GM21576 (cell line): ENCODE data around the gene MSMP.

ENCODE experiments used
- ATAC-seq: cut with Tn5 transposase; IDR thresholded peaks from one replicate; pipeline ENCODE4 v1.9.1; 2021; ENCODE audit warnings: mild to moderate bottlenecking, moderate library complexity; ENCODE audit not compliant: unreplicated experiment

The MSMP gene

DNA sequence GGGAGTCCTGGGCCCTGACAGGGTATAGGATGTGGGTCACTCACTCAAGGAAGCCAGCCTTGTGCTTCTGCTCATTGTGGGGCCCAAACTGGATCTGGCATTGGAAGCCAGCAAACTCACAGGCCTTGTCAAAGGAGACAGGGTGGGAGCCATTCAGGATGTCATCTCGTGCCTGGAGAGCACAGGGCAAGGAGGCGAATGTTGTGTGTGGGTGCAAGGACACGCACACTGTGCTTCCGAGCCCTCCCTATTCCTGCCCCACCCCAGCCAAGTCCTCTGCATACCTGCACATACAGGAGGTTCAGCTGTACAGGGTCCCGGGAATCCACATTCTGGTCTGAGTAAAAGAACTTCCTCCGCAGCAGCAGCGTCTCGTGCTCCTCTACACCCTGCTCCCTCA lies 30.2 kb downstream of the MSMP start:
- no peak for ATAC-seq

DNA sequence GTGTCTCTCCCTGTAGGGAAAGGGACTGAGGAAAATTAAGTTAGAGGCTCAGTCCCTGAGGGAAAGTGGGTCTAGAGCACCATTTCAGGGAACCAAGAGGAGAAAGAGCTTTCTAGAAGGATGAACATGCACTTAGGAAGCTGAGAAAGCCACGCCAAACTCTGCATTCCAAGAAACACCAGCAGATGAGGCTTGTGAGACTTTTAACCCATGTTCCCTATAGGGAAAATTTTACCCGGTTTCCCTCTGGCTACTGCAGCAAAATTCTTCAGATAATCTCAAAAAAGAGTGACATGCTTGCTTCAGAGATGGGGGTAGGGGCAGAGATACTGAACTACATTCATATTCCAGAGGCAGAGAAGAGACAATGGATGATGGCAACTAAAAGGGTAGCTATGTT lies 30.6 kb downstream of the MSMP start:
- ATAC-seq, result no peak

DNA sequence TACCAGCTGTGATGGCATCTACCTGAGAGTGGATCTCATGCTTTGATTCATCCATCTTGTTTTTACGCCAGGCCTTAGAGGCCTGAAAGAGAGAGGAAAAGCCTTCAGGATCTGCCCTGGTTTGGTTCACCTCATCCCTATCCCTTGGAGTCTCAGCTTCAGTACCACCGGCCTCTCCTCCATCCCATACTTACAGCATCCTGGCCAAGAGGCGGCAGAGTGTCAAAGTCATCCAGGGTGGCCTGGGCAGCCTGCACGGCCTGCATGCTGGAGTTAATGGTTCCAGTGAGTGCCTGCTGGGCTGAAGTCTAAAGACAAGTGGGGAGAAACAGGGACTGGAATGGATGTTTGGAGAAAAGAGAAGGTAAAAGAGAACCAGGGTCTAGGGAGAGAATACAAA lies 34.5 kb downstream of the MSMP start:
- ATAC-seq, result no peak

DNA sequence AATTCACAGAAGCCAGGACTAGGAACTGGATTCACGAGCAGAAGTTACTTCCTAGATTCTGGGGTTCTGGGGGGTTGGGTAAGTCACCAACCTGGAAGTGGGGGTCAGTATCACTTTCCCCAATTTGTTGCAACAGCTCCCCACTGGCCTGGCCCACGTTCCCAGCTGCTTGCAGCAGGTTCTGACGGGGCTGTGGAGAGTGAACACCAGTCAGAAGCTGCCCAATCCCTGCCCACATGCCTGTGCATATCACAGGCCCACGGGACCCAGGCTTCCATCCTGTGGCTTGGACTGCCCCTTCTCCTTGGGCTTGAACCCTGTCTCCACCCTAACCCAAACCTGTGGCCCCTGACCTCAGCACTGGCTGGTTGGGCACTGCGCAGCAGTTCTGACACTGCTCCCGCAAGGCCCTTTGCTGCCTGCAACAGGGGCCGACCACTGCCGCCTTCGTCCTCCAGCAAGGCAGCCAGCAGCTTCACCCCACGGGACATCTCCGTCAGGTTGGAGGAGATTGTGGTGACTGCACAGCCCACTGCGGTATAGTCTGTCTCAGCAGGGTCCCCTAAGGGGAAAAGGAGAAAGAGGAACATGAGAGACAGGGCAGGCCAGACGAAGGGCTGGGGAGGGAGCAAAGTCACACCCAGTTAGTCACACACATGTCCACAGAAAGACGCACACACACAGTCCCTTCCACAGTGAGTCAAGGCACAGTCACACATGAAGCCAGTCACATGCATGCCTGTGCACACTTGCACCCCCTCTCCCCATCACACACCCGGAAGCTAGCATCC lies 35.2 kb downstream of the MSMP start:
- ATAC-seq, result no peak

DNA sequence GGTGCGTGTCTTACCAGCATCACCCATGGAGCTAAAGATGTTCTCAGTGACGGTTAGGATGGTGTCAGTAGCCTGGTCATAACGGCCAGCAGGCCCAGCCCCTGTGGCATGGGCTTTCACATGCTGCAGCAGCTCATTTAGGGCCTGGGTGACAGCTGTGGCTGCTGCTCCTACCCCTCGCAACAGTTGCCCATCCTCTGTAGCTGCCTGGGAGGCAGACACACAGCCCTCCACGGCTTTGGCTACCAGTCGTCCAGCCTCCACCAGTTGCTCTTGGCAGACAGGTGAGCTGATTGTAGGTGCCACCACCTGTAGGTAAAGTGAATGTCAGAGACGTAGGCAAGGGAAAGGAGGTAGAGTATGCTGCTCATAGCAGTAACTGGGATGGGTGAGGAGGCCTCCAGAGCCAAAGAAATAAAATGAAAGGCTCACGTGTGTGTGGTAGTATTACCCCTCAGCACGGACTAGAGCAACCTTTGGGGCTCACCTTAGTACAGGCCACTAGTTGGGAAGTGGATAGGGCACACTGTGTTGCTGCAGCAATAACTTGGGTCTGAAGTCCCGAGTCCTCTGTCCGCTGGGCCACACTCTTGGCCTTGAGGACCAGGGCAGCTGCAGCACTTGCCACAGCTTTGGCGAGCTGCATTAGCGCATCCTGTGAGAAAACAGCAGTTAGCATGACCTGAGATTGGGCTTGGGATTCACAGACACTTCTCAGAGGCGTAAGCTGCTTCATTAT lies 36.8 kb downstream of the MSMP start:
- no peak for ATAC-seq

DNA sequence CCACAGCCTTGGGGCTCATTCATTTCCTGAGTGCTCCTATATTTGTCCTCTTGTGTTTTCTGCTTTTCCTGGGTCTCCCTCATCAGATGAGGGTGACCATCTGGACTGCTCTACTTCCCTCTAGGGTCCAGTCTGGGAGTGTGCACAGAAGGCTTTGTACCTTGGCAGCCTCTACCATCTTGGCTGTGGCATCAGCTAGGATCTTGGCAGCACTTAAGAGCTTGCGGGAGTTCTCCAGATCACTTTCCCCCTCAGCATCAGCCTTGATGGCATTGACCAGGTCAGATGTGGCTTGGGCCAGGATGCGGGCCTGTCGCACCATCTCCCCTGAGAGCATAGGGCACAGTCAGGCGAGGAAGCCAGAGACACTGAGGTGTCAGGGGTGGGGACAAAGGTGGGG lies 37.8 kb downstream of the MSMP start:
- ATAC-seq, result no peak

DNA sequence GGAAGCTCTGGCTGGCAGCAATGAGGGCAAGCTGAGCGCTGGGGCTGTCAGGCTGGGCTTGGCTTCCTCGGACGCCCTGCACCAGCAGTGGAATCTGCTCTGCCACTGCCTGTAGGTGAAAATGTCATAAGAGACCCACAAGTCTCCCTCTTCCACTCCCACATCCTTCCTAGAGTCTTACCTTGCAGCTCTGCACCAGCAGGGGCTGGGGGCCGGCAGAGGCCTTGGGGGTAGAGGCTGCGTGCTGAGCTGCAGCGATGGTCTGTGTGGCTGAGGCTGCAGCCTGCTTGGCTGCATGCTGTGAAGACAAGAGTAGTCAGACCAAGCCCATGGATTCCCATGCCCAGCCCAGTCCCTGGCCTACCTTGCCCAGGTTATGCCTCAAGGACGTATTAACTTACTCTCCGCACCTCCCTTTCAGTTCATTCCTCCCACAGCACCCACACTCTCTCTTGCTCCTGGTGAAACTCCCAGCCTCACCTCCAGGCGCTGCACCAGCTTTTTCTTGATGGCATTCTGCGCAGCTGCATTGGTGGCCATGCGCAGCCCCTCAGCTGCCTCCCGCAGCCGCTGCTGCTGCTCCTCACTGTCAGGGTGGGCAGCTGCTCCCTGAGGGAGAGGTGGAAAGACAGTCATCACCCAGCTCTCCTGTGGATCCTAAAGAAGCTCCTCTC lies 39.4 kb downstream of the MSMP start:
- no peak for ATAC-seq

DNA sequence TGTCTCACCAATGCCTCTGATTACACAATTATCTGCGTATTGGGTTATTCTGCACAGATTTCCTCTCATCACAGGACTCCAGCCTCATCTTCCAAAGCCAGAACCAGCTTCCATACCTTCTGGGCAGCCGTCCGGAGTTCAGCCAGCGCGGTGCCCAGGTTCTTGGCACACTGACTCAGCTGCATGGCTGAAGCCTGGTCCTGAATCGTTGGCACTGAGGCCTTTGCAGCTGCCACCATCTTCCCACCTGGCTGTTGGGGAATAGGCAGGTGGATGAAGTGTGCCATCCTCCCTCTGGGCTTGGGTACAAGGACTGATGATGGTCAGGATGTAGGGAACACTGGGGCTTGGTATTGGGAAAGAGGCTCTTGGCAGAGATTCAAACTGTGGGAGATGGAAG lies 40.0 kb downstream of the MSMP start:
- ATAC-seq, result no peak

DNA sequence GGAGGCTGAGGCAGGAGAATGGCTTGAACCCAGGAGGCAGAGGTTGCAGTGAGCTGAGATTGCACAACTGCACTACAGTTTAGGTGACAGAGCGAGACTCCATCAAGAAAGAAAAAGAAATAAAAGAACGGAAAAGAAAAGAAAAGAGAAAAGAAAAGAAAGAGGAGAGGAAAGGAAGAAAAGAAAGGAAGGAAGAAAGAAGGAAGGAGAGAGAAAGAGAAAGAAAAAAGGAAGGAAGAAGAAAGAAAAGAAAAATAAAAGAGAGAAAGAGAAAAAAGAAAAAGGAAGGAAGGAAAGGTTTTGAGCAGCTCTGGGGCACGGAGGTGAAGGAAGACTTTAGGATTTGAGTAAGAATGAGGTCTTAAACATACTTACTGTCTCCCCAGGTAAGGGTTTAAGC lies 40.5 kb downstream of the MSMP start:
- no peak for ATAC-seq

DNA sequence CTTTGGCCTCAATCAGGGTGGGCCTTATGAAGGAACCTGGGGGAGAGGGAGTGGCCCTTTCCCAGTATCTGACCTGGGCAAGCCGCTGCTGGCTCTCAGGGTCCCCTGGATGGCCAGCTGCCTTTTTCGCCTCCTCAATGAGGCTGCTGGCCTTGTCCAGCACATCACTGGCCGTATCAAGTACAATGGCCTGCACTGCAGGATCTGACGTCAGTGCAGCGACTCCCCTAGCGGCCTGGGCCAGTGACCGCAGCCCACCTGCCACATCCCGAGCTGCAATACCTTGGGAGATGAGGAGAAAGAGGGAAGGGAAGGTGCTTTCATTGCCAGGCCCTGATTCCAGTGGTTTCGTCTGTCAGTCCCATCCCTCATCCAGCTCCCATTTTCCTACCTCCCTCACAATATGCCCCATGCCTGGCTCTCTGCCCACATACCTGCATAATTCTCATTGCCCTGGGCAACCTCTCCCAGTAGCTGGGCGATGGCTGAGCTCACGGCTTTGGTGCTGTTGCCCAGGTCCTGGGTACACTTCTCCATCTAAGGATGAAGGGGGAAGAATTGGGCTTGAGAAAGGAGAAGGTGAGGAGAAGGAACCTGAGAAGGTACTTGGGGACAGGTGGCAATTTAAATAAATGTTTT lies 41.2 kb downstream of the MSMP start:
- no peak for ATAC-seq

DNA sequence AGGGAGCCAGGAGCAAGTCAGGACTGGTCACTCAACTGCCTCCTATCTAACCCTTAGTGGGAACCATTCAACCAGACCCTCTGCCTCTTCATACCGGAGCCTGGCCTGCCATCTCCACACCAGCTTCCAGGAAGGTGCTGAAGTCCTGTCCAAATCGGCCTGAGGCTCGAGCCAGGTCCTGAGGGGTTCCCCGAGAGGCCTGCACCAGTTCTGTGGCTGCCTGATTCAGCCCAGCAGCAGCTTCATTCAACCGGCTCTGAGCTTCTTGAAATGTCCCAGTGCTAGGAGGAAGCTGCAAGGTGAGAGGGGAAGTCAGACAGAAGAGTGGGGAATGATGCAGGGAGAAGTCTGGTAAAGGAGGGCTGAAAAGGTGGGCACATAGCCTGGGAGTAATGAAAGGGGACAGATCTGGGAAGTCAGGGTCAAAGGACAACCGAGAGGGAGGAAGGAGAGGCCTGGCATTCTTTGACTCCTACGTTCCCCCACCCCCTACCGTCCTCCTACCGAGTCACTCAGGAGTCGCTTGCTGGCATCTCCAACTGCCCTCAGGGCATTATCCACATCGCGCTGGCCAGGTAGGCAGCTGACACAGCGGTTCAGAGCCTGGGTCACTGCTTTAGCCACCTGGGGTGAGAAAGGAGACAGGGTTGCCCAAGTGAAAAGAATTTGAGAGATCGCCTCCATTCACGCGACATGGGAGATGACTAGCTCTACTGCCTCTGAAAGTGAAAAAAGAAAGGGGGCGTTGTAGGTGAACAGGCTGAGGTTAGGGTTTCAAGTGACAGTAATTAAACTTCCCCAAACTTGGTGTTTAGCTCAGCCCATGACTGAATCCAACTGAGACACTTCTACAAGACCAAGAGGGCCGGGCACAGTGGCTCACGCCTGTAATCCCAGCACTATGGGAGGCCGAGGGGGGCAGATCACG lies 42.3 kb downstream of the MSMP start:
- ATAC-seq, result no peak

DNA sequence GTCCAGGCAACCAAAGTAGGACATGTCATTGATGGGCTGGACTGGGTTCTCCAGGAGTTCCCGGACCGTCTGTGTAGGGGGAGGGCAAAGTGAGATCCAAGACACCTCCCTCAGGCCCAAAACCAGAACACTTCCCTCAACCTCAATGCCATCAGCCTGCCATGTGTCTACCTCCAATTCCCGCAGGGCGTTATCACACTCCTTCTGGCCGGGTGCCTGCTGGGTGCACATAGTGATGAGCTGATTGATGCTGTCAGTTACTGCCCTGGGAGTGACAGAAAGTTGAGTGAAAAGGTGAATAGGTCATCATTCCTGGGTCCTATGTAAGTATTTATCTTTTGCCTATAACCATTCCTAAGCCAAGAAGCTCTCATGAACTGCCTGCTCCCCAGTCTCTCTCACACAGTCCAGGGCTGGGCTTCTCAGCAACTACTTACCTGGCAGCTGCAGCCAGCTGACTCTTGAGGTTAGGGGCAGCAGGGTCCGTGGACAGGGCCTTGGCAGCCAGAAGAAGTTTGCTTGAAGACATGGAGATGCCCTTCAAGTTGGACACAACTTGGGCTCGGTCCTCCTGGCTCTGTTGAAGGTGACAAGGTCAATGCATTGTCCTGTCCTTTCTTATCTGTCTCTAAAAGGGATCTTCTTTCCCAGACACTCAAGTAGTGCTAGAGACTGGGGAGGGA lies 43.1 kb downstream of the MSMP start:
- no peak for ATAC-seq

DNA sequence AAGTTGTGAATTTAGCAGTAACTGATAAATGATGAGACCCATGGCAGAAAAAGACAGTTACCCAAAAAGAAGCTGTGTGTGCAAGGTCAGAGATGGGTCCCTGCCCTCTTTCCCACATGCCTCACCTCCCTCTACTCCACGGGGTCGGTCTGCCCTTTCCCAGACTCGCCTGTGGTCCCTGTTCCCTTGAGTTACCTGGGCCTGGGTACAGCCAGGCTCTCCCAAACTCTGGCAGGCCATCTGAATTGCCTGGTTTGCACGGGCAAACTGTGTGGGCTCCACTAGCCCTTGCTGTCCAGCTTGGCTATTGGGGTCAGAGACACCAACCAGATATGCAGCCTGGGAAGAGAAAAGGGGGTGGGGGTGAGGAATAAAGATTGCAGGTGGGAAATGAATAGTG lies 45.9 kb downstream of the MSMP start:
- ATAC-seq, result no peak

DNA sequence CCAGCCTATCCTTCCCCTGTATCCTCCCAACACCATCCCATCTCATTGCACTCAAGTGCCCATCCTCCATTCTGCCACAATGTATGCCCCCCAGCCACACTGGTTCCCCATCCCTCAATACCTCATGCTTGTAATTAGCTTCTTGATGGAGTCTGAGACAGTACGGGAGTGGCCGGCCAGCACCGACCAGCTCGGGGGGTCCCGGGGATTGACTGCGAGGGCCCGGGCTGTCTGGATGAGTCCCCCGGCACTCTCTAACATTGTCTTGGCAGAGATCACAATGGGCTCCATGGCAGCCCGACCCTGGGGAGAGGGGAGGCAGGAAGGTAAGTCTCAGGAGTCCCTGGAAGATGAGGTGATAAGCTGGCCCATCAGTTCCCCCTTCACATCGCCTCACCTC lies 47.1 kb downstream of the MSMP start:
- no peak for ATAC-seq

DNA sequence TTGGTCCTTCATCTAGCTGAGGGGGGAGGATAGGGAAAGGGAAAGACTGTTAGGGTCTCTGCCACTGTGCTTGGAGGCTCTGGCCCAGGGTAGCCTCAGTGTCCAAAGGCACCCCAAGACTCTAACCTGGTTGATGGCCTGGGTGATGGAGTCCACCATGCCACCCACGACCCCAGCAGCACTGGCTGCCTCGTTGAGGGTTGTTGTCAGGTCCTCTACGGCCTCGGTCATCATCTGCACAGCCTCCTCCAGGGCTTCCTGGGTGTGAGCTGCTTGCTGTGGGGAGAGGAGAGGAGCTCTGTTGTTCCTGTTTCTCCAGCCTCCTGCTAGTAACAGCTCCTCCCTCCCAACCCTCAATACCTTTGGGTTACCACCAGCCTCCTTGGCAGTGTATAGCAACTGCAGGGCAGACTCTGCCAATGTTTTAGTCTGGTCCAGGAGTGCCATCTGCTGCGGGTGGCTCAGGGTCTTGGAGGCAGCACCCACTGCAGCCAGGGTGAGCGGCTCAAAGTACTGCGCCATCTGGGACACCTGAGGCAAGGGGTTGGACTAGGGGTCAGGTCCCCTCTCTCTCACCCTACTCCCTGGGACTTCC lies 48.1 kb downstream of the MSMP start:
- ATAC-seq, result no peak

DNA sequence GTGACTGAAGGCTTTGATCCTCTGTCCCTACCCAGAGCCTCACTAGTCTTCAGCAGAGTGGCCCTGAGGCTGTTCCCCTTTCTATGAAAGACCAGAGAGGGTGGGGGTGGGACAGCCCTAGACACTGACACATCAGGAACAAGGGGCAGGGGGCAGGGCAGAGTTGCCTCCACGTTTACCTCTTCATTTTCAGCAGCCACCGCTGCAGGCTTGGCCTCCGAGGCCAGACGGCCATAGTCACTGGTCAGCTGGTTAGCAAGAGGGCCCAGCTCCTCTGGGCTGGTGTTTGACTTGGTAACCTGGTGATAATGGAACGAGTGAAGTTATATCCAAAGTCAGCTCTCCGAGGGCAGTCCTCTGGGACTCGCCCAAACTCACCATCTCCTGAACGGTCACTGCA lies 48.7 kb downstream of the MSMP start:
- no peak for ATAC-seq

DNA sequence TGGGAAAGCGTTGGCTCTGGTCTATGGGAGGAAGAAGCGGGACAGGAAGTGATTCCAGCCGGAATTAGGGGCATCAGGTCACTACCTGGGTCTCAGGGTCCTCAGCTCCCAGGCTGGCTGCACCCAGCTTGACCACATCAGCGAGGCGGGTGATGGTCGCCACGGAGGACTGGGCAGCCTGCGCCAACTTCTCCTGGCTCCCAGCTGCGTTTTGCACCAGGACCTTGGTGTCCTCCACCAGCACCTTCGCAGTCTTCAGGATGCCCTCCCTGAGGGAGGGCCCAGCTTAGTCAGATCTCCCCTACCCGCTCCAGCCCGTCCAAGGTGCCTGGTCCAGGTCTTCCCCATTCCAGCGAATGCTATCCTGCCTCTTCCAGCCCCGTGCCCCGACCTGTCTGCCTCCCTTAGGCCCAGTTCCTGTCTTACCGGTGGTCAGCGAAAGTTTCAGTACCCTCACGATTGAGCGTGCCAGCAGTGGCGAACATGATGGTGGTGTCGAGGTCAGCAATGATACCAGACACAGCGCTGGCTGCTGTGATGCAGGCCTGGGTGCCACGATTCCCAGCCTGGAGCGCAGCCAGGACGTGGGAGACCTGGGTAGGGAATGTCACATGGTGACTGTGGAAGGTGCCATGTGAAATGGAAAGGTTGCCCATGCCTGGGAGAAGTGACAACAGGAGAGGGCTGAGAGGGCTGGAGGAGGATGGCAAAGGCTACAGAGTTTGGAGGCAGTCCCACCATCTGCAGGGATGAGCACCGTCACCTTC lies 50.0 kb downstream of the MSMP start:
- ATAC-seq, result no peak
